Mammary epithelial cell (primary cell): ENCODE results near the gene RAD51.

Experiments used
- CTCF ChIP-seq, 2 donors: IDR thresholded peaks in 1 of 2; conservative IDR thresholded peaks in 1 of 2; 2 replicates each; pipeline ENCODE4 v1.5.1; 2011 to 2012; ENCODE audit warnings: inconsistent platforms in 2 of 2, low read length in 2 of 2, mild to moderate bottlenecking in 2 of 2, control low read depth in 1 of 2, low read depth in 1 of 2; ENCODE audit not compliant: insufficient read depth in 1 of 2; ENCODE audit errors: extremely low read depth in 1 of 2
- EZH2 ChIP-seq: IDR thresholded peaks from 2 replicates; pipeline ENCODE4 v1.6.1; 2012; ENCODE audit warnings: low read length, inconsistent platforms, borderline replicate concordance

- TF ChIP-seq CTCF (conservative IDR thresholded peaks at IDR 0.05 in 1 of 2, IDR thresholded peaks at IDR 0.05 in 1 of 2; ENCODE audit: extremely low read depth in 1 of 2, insufficient read depth in 1 of 2, low read depth in 1 of 2, low read length in 2 of 2): no peak
- TF ChIP-seq EZH2: no peak
Measured at GRCh38 chr15:40775007-40775406, 80.0 kb downstream of the RAD51 start.
